Thoracic aorta (tissue), 2 donors: ENCODE measurements around the gene ZNF212. TPM values are rescaled to one million over a fixed set of nuclear protein-coding genes. Genes with fewer than 3 reads are reported as not detected.

Experiments
- ATAC-seq: fragments of 150-250 bp; one replicate; pipeline ENCODE4 v1.8.0; 2017; ENCODE audit warnings: low read depth; ENCODE audit not compliant: insufficient number of reproducible peaks, low FRiP score
- DNase-seq: peaks from one replicate; pipeline ENCODE4 v3.0.0-alpha.2; 2020; ENCODE audit warnings: low spot score
- H3K27ac ChIP-seq, 2 donors: fragments of 200-600 bp; sonication (generic); 1 replicate in 1 of 2; 2 replicates in 1 of 2; pipeline ENCODE4 v1.5.1; 2016; ENCODE audit warnings: mild to moderate bottlenecking in 2 of 2, moderate library complexity in 2 of 2
- H3K27me3 ChIP-seq: fragments of 200-600 bp; sonication (generic); replicated peaks from 2 replicates; pipeline ENCODE4 v1.6.0; 2016; ENCODE audit warnings: mild to moderate bottlenecking; ENCODE audit not compliant: insufficient read depth
- H3K36me3 ChIP-seq: fragments of 200-600 bp; sonication (generic); one replicate; pipeline ENCODE4 v1.5.1; 2016
- H3K4me1 ChIP-seq, 2 donors: fragments of 200-600 bp; sonication (generic); 1 replicate in 1 of 2; 2 replicates in 1 of 2; pipeline versions ENCODE4 v1.5.1 to v1.6.0; 2016; ENCODE audit warnings: low read depth in 2 of 2, mild to moderate bottlenecking in 1 of 2; ENCODE audit not compliant: control insufficient read depth in 1 of 2
- H3K4me3 ChIP-seq: fragments of 200-600 bp; sonication (generic); 2 replicates; pipeline ENCODE4 v1.5.1; 2016; ENCODE audit warnings: mild to moderate bottlenecking
- H3K9me3 ChIP-seq: fragments of 200-600 bp; sonication (generic); 2 replicates; pipeline ENCODE4 v1.5.1; 2016
- CTCF ChIP-seq: fragments of 200-600 bp; sonication (generic); IDR thresholded peaks from one replicate; pipeline ENCODE4 v1.5.1; 2019; ENCODE audit warnings: antibody characterized with exemption
- total RNA-seq, 2 donors: library from RNA; depleted of rRNA; stranded (reverse); fragments of >200 nt; gene quantifications; one replicate each; pipeline versions ENCODE4 v1.1.0 to v1.2.3, GENCODE V29; 2016

The ZNF212 gene
- total RNA-seq, 2 donors from 2014 or later: 6.6 to 8.3 TPM

GRCh38 chr7:149282331-149282655, 42.8 kb downstream of the ZNF212 start:
- peaks cover 24% of the 10 kb centered on the region for H3K36me3 ChIP-seq
- H3K4me1 ChIP-seq: peaks cover 0 to 14% of the 10 kb centered on the region in 2 donors
- H3K9me3 ChIP-seq: no peaks in the 10 kb centered on the region
- H3K27ac ChIP-seq: no peak overlapping the region
- no peak for DNase-seq
- no peaks in the 10 kb centered on the region for H3K27me3 ChIP-seq
- TF ChIP-seq CTCF: no peak
- no peak overlapping the region for H3K4me3 ChIP-seq
- ATAC-seq: no peak

- no peak for TF ChIP-seq CTCF
- H3K4me1 ChIP-seq: peaks cover 0 to 14% of the 10 kb centered on the region in 2 donors
- H3K27me3 ChIP-seq: no peaks in the 10 kb centered on the region
- H3K4me3 ChIP-seq: no peak overlapping the region
- peaks cover 16% of the 10 kb centered on the region for H3K36me3 ChIP-seq
- H3K9me3 ChIP-seq: no peaks in the 10 kb centered on the region
- no peak for DNase-seq
- ATAC-seq: no peak
- no peak overlapping the region for H3K27ac ChIP-seq
These were observed 43.9 kb downstream of the ZNF212 start for GRCh38 chr7:149283321-149283720.

GRCh38 chr7:149284343-149284742, 44.9 kb downstream of the ZNF212 start:
- Histone ChIP-seq H3K9me3 (no peaks in the 10 kb centered on the region), H3K36me3 (peaks cover 6% of the 10 kb centered on the region), H3K27ac (no peak overlapping the region), H3K4me3 (no peak overlapping the region), H3K4me1 (peaks cover 0 to 14% of the 10 kb centered on the region in 2 donors), H3K27me3 (no peaks in the 10 kb centered on the region)
- TF ChIP-seq CTCF: no peak
- ATAC-seq (no peak), DNase-seq (no peak)

GRCh38 chr7:149284850-149285585, 45.6 kb downstream of the ZNF212 start:
- TF ChIP-seq CTCF: no peak
- peak; percentile 74 for DNase-seq
- Histone ChIP-seq H3K9me3 (no peaks in the 10 kb centered on the region), H3K27ac (peak overlapping the region in 1 of 2 donors; percentile 7), H3K4me1 (peaks cover 0 to 14% of the 10 kb centered on the region in 2 donors), H3K27me3 (no peaks in the 10 kb centered on the region), H3K4me3 (peak overlapping the region; percentile 82), H3K36me3 (peaks cover 6% of the 10 kb centered on the region)
- peak; percentile 87 for ATAC-seq

- H3K27me3 ChIP-seq: no peaks in the 10 kb centered on the region
- TF ChIP-seq CTCF: no peak
These were observed 46.2 kb downstream of the ZNF212 start for GRCh38 chr7:149285603-149286002.

More at GRCh38 chr7:149285603-149286002, 46.2 kb downstream of the ZNF212 start:
- Histone ChIP-seq H3K9me3 (no peaks in the 10 kb centered on the region), H3K4me1 (peaks cover 0 to 14% of the 10 kb centered on the region in 2 donors), H3K36me3 (peaks cover 6% of the 10 kb centered on the region), H3K4me3 (peak overlapping the region; percentile 82), H3K27ac (peak overlapping the region in 1 of 2 donors; percentile 7)
- DNase-seq (no peak), ATAC-seq (no peak)
